Measurements from ENCODE around the gene CCDC169.

CCDC169 gene

GRCh38 chr13:36294096-36294495 lies 3.5 kb downstream of the CCDC169 start:
- H3K4me2 ChIP-seq (ENCODE audit: low read length): peak overlapping the region; percentile 17
- H3K4me3 ChIP-seq (ENCODE audit: low read depth, low read length): no peak overlapping the region
- H3K4me1 ChIP-seq: no peaks in the 10 kb centered on the region
- H3K79me2 ChIP-seq: no peaks in the 10 kb centered on the region
- H3K9ac ChIP-seq: no peak overlapping the region
- no peaks in the 10 kb centered on the region for H3K9me3 ChIP-seq (ENCODE audit: control insufficient read depth, low read length)
- H2AFZ ChIP-seq: no peak overlapping the region
- no peak overlapping the region for H3K27ac ChIP-seq
- H3K27me3 ChIP-seq (ENCODE audit: control insufficient read depth, insufficient read depth, low read length): no peaks in the 10 kb centered on the region
- no peaks in the 10 kb centered on the region for H3K36me3 ChIP-seq (ENCODE audit: control insufficient read depth, insufficient read depth, low read length)
- no peak for TF ChIP-seq CTCF (IDR thresholded peaks at IDR 0.05)

DNA sequence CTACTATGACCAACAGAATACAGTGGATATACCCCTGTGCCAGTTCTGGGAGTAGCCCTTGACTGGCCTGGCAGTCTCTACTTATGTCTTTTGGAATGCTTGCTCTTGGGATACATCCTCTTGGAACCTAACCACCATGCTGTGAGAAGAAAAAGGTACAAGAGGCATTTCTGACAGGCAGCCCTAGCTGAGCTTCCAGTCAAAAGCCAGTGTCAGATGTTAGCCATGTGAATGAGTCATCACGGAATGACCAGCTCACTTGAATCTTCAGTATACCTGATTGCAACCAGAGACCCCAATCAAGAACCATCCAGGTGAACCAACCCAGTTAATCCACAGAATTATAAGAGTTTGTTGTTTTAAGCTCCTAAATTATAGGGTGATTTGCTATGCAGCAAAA lies 4.1 kb downstream of the CCDC169 start:
- H3K4me3 ChIP-seq (ENCODE audit: low read depth, low read length): no peak overlapping the region
- TF ChIP-seq CTCF (IDR thresholded peaks at IDR 0.05): no peak

DNA sequence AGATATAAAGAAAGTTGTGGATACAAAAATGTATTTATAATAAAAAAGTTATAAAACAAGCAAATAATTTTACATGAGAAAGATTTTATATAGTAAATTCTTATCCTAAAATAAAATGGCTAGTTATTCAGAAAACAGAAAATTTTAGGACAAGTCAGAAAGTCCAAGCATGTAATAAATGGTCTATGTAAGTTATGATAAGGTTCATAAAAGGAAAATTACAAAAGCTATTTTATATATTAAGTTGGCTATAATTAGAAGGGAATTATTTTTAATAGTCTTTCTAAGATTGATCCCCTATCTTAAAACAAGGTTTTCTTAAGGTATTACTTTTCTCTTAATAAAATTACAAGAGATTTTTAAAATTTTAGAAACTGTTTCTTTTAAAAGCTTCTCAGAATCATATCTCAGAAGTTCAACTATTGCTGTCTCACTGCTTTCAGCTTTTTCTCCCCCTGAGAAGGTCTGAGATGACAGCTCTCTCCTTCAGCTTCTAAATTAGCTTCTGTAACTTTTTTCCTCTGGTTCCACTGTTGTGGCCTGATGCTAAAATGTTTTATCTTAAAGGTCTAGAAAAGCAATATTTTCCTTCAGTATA lies 8.7 kb downstream of the CCDC169 start:
- Histone ChIP-seq H3K27me3 (ENCODE audit: control insufficient read depth, insufficient read depth, low read length) (no peaks in the 10 kb centered on the region), H3K36me3 (ENCODE audit: control insufficient read depth, insufficient read depth, low read length) (no peaks in the 10 kb centered on the region), H3K4me3 (ENCODE audit: low read depth, low read length) (no peak overlapping the region), H3K79me2 (no peaks in the 10 kb centered on the region), H3K9ac (no peak overlapping the region), H3K27ac (no peak overlapping the region), H3K4me2 (ENCODE audit: low read length) (no peak overlapping the region), H3K9me3 (ENCODE audit: control insufficient read depth, low read length) (no peaks in the 10 kb centered on the region), H2AFZ (no peak overlapping the region), H3K4me1 (no peaks in the 10 kb centered on the region)
- TF ChIP-seq CTCF (IDR thresholded peaks at IDR 0.05): no peak

More for the DNA sequence above, 4.1 kb downstream of the CCDC169 start:
- H3K27me3 ChIP-seq (ENCODE audit: control insufficient read depth, insufficient read depth, low read length): no peaks in the 10 kb centered on the region
- H3K9me3 ChIP-seq (ENCODE audit: control insufficient read depth, low read length): no peaks in the 10 kb centered on the region
- H3K4me2 ChIP-seq (ENCODE audit: low read length): no peak overlapping the region
- no peaks in the 10 kb centered on the region for H3K36me3 ChIP-seq (ENCODE audit: control insufficient read depth, insufficient read depth, low read length)
- H3K4me1 ChIP-seq: no peaks in the 10 kb centered on the region
- no peak overlapping the region for H2AFZ ChIP-seq
- no peaks in the 10 kb centered on the region for H3K79me2 ChIP-seq
- H3K27ac ChIP-seq: no peak overlapping the region
- no peak overlapping the region for H3K9ac ChIP-seq

- Histone ChIP-seq H3K4me3 (ENCODE audit: low read depth, low read length) (no peak overlapping the region), H3K79me2 (no peaks in the 10 kb centered on the region), H3K27ac (no peak overlapping the region), H3K36me3 (ENCODE audit: control insufficient read depth, insufficient read depth, low read length) (no peaks in the 10 kb centered on the region), H2AFZ (no peak overlapping the region), H3K9ac (no peak overlapping the region), H3K27me3 (ENCODE audit: control insufficient read depth, insufficient read depth, low read length) (no peaks in the 10 kb centered on the region), H3K4me2 (ENCODE audit: low read length) (no peak overlapping the region), H3K4me1 (no peaks in the 10 kb centered on the region), H3K9me3 (ENCODE audit: control insufficient read depth, low read length) (no peaks in the 10 kb centered on the region)
- TF ChIP-seq CTCF (IDR thresholded peaks at IDR 0.05): no peak
Measured at GRCh38 chr13:36286006-36286405, 11.6 kb downstream of the CCDC169 start.

DNA sequence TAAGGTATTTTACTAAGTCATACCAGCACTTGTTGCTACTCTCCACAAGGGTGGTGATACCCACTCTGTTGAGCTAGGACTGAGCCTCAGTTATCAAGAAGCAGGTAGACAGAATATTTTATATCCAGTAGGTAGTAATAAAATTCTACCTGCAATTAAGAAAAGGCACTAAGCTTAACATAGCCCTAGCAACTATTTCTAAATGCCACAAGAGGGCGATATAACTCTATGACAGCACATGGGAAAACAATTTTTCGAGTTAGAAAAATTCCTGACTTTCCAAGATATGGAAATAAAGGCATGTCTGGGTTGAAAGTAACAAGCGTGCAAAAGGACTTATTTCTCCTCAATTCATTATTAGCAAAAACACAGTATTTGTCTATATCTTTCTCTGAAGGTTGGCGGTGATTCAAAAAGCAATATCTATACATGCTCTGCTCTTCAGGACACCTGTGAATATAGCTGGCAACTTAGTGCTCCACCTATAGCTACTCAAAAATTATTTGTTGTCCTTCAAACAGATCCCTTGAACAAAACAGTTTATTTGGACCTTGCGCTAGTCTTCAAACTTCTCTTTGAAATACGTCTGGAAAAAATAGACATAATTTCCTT lies 14.7 kb downstream of the CCDC169 start:
- no peak overlapping the region for H3K4me3 ChIP-seq (ENCODE audit: low read depth, low read length)
- H3K4me2 ChIP-seq (ENCODE audit: low read length): no peak overlapping the region
- no peaks in the 10 kb centered on the region for H3K27me3 ChIP-seq (ENCODE audit: control insufficient read depth, insufficient read depth, low read length)
- no peaks in the 10 kb centered on the region for H3K9me3 ChIP-seq (ENCODE audit: control insufficient read depth, low read length)
- no peak overlapping the region for H3K9ac ChIP-seq
- peak; percentile 71 for TF ChIP-seq CTCF (IDR thresholded peaks at IDR 0.05)
- no peaks in the 10 kb centered on the region for H3K79me2 ChIP-seq
- H3K36me3 ChIP-seq (ENCODE audit: control insufficient read depth, insufficient read depth, low read length): no peaks in the 10 kb centered on the region
- no peak overlapping the region for H3K27ac ChIP-seq
- no peak overlapping the region for H2AFZ ChIP-seq
- H3K4me1 ChIP-seq: no peaks in the 10 kb centered on the region
